Psoas muscle (tissue), 8 donors: ENCODE results near the gene TMEM171. TPM values are rescaled to one million over a fixed set of nuclear protein-coding genes. Genes with fewer than 3 reads are reported as not detected.

Experiments
- ATAC-seq, 4 donors: fragments of 200-7000 bp; cut with Tn5 transposase; one replicate each; pipeline ENCODE4 v1.9.1; 2020; ENCODE audit warnings: moderate library complexity in 3 of 4, mild to moderate bottlenecking in 2 of 4
- DNase-seq, 2 donors: peaks; one replicate each; pipeline ENCODE4 v3.0.0-alpha.2; 2020
- H3K27ac ChIP-seq: fragments of 200-600 bp; one replicate; pipeline ENCODE4 v1.8.0; 2022
- H3K27me3 ChIP-seq, 3 donors: fragments of 200-600 bp in 1 of 3; one replicate each; pipeline versions ENCODE4 v1.6.1 to v1.8.0; 2013 to 2022; ENCODE audit warnings: low read length in 2 of 3, mild to moderate bottlenecking in 2 of 3, moderate library complexity in 1 of 3; ENCODE audit not compliant: insufficient read depth in 3 of 3
- H3K36me3 ChIP-seq, 2 donors: fragments of 200-600 bp in 1 of 2; one replicate each; pipeline versions ENCODE4 v1.6.1 to v1.8.0; 2013 to 2022; ENCODE audit warnings: low read depth in 1 of 2, mild to moderate bottlenecking in 1 of 2, moderate library complexity in 1 of 2; ENCODE audit not compliant: insufficient read depth in 1 of 2
- H3K4me1 ChIP-seq: fragments of 200-600 bp; one replicate; pipeline ENCODE4 v1.8.0; 2022
- H3K4me3 ChIP-seq: fragments of 200-600 bp; one replicate; pipeline ENCODE4 v1.8.0; 2022; ENCODE audit warnings: mild to moderate bottlenecking
- H3K9me3 ChIP-seq: fragments of 200-600 bp; one replicate; pipeline ENCODE4 v1.8.0; 2022
- CTCF ChIP-seq: fragments of 200-600 bp; IDR thresholded peaks from one replicate; pipeline ENCODE4 v1.8.0; 2022; ENCODE audit warnings: antibody characterized with exemption
- WGBS, 3 donors: extraction: QIAGEN DNeasy Blood & Tissue Kit; methylation state at CpG; one replicate each; pipeline versions ENCODE4 v1.1.6 to v1.1.7; 2013; 5-methylcytosine and 5-hydroxymethylcytosine counted together
- intact Hi-C, 2 donors: fragments of 100-400 bp; cut with DNase I; formaldehyde crosslinking; loops; one replicate each; pipeline versions ENCODE4 v1.11.0 to v1.14.2; 2022
- polyA plus RNA-seq, 3 donors: library from polyadenylated mRNA; stranded (reverse); fragments of 200-250 nt; gene quantifications; one replicate each; pipeline ENCODE4 v1.2.3, GENCODE V29; 2013
- total RNA-seq, 4 donors: library from RNA; stranded (reverse); fragmentation: NEBNext Ultra II Directional in 2 of 4; extraction: Animal tissue kit (Norgen Biotek cat#: 25700) in 2 of 4; gene quantifications; one replicate each; pipeline versions ENCODE4 v1.2.1 to v1.2.4, GENCODE V29; 2021 to 2023
- donor health status: healthy with polysubstance abuse.
- donor health status: DM: no; HTN: no; CAD: no; lungs with moderate emphysema.
- donor health status: Bipolar disorder and iron deficiency.
- donor health status: healthy.
- donor health status: DM: yes; HTN: yes; CAD: no.
- donor health status: DM: no; HTN: no; CAD: no.
- donor health status: DM: no; HTN: no; CAD: no.
- donor health status: DM: yes; HTN: yes; CAD: no.

TMEM171 gene
- total and polyA plus RNA-seq, 7 donors, result 0.25 to 1.1 (median 0.48) TPM

GRCh38 chr5:73155271-73156222, 35.2 kb downstream of the TMEM171 start:
- ATAC-seq (no peak), DNase-seq (no peak)
- no peak overlapping the region for H3K4me3 ChIP-seq
- no peaks in the 10 kb centered on the region for H3K9me3 ChIP-seq
- WGBS, 3 donors, result 67 to 70% (median 68%) methylated on average over 18 of the region's 18 CpGs
- H3K27ac ChIP-seq, result no peak overlapping the region
- H3K27me3 ChIP-seq, result no peaks in the 10 kb centered on the region
- H3K4me1 ChIP-seq, result no peaks in the 10 kb centered on the region
- no peaks in the 10 kb centered on the region for H3K36me3 ChIP-seq
- TF ChIP-seq CTCF, result no peak
- intact Hi-C loops, result no loop called here

GRCh38 chr5:73157414-73158303, 37.3 kb downstream of the TMEM171 start:
- ATAC-seq (no peak), DNase-seq (no peak)
- no peaks in the 10 kb centered on the region for H3K27me3 ChIP-seq
- H3K27ac ChIP-seq, result no peak overlapping the region
- no peaks in the 10 kb centered on the region for H3K9me3 ChIP-seq
- intact Hi-C loops, result no loop called here
- 56 to 70% (median 62%) methylated on average over 6 of the region's 6 CpGs for WGBS, 3 donors
- TF ChIP-seq CTCF, result no peak
- no peaks in the 10 kb centered on the region for H3K4me1 ChIP-seq
- H3K4me3 ChIP-seq, result no peak overlapping the region
- no peaks in the 10 kb centered on the region for H3K36me3 ChIP-seq

- DNase-seq (no peak), ATAC-seq (no peak)
- no peak overlapping the region for H3K4me3 ChIP-seq
- no peak for TF ChIP-seq CTCF
- intact Hi-C loops, result no loop called here
- H3K36me3 ChIP-seq, result no peaks in the 10 kb centered on the region
- WGBS, 3 donors, result 90 to 95% (median 94%) methylated on average over 4 of the region's 4 CpGs
- no peaks in the 10 kb centered on the region for H3K4me1 ChIP-seq
- H3K27me3 ChIP-seq, result no peaks in the 10 kb centered on the region
- no peak overlapping the region for H3K27ac ChIP-seq
- H3K9me3 ChIP-seq, result no peaks in the 10 kb centered on the region
These were observed 37.9 kb downstream of the TMEM171 start for GRCh38 chr5:73158313-73158712.

- ATAC-seq (no peak), DNase-seq (no peak)
- Histone ChIP-seq H3K27me3 (no peaks in the 10 kb centered on the region), H3K4me1 (no peaks in the 10 kb centered on the region), H3K9me3 (no peaks in the 10 kb centered on the region), H3K4me3 (no peak overlapping the region), H3K27ac (no peak overlapping the region), H3K36me3 (no peaks in the 10 kb centered on the region)
- 81 to 83% (median 81%) methylated on average over 4 of the region's 4 CpGs for WGBS, 3 donors
- intact Hi-C loops, result no loop called here
- no peak for TF ChIP-seq CTCF
These were observed 39.9 kb downstream of the TMEM171 start for GRCh38 chr5:73160239-73160671.
